SK-N-SH (cell line): ENCODE results near the gene TEX264.

Experiments used
- EP300 ChIP-seq, 2 experiments: IDR thresholded peaks; 2 replicates each; pipeline versions ENCODE4 v1.4.0 to v1.6.1; 2012; ENCODE audit warnings: borderline replicate concordance in 1 of 2, low read depth in 1 of 2, low read length in 1 of 2
- POLR2AphosphoS5 ChIP-seq: IDR thresholded peaks from 2 replicates; pipeline ENCODE4 v1.6.1; 2012; ENCODE audit warnings: low read depth, low read length
- RCOR1 ChIP-seq: fragments of 150-350 bp; IDR thresholded peaks from 2 replicates; pipeline ENCODE4 v1.6.1; 2017; ENCODE audit warnings: antibody characterized with exemption, low read length
- RXRA ChIP-seq: IDR thresholded peaks from 2 replicates; pipeline ENCODE4 v1.4.0; 2012; ENCODE audit warnings: low read depth, mild to moderate bottlenecking, borderline replicate concordance
- SIN3A ChIP-seq: IDR thresholded peaks from 2 replicates; pipeline ENCODE4 v1.6.1; 2012; ENCODE audit warnings: low read depth, mild to moderate bottlenecking, low read length, moderate library complexity, borderline replicate concordance
- SMC3 ChIP-seq: IDR thresholded peaks from 2 replicates; pipeline ENCODE4 v1.6.1; 2012; ENCODE audit warnings: low read depth, low read length, improper control_type of control experiment
- USF1 ChIP-seq: IDR thresholded peaks from 2 replicates; pipeline ENCODE4 v1.4.0; 2012; ENCODE audit warnings: low read depth, borderline replicate concordance
- ZBTB33 ChIP-seq: IDR thresholded peaks from 2 replicates; pipeline ENCODE4 v1.4.0; 2012; ENCODE audit warnings: low read depth, borderline replicate concordance
- TF ChIP-seq, protein P1 (sequence below): IDR thresholded peaks from 2 replicates; pipeline ENCODE4; 2012
- TF ChIP-seq, protein P2 (sequence below): fragments of 200-600 bp; sonication (generic); IDR thresholded peaks from 2 replicates; pipeline ENCODE4 v1.6.1; 2017; ENCODE audit warnings: antibody characterized with exemption, mild to moderate bottlenecking, moderate library complexity
- TF ChIP-seq, protein P3 (sequence below): IDR thresholded peaks from 2 replicates; pipeline ENCODE4 v1.6.1; 2012; ENCODE audit warnings: mild to moderate bottlenecking, low read depth, low read length, moderate library complexity
- TF ChIP-seq, protein P4 (sequence below): fragments of 150-350 bp; IDR thresholded peaks from 2 replicates; pipeline ENCODE4 v1.6.1; 2016; ENCODE audit warnings: mild to moderate bottlenecking, low read depth, low read length

GRCh38 chr3:51637144-51637940 lies 33.7 kb upstream of the TEX264 start:
- TF ChIP-seq, protein P1, sequence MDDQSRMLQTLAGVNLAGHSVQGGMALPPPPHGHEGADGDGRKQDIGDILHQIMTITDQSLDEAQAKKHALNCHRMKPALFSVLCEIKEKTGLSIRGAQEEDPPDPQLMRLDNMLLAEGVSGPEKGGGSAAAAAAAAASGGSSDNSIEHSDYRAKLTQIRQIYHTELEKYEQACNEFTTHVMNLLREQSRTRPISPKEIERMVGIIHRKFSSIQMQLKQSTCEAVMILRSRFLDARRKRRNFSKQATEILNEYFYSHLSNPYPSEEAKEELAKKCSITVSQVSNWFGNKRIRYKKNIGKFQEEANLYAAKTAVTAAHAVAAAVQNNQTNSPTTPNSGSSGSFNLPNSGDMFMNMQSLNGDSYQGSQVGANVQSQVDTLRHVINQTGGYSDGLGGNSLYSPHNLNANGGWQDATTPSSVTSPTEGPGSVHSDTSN = no peak
- TF ChIP-seq EP300 (IDR thresholded peaks at IDR 0.05; ENCODE audit: borderline replicate concordance in 1 of 2, low read depth in 1 of 2, low read length in 1 of 2) = no peak
- TF ChIP-seq, protein P2, sequence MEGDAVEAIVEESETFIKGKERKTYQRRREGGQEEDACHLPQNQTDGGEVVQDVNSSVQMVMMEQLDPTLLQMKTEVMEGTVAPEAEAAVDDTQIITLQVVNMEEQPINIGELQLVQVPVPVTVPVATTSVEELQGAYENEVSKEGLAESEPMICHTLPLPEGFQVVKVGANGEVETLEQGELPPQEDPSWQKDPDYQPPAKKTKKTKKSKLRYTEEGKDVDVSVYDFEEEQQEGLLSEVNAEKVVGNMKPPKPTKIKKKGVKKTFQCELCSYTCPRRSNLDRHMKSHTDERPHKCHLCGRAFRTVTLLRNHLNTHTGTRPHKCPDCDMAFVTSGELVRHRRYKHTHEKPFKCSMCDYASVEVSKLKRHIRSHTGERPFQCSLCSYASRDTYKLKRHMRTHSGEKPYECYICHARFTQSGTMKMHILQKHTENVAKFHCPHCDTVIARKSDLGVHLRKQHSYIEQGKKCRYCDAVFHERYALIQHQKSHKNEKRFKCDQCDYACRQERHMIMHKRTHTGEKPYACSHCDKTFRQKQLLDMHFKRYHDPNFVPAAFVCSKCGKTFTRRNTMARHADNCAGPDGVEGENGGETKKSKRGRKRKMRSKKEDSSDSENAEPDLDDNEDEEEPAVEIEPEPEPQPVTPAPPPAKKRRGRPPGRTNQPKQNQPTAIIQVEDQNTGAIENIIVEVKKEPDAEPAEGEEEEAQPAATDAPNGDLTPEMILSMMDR = no peak
- TF ChIP-seq SMC3 = no peak
- TF ChIP-seq, protein P3, sequence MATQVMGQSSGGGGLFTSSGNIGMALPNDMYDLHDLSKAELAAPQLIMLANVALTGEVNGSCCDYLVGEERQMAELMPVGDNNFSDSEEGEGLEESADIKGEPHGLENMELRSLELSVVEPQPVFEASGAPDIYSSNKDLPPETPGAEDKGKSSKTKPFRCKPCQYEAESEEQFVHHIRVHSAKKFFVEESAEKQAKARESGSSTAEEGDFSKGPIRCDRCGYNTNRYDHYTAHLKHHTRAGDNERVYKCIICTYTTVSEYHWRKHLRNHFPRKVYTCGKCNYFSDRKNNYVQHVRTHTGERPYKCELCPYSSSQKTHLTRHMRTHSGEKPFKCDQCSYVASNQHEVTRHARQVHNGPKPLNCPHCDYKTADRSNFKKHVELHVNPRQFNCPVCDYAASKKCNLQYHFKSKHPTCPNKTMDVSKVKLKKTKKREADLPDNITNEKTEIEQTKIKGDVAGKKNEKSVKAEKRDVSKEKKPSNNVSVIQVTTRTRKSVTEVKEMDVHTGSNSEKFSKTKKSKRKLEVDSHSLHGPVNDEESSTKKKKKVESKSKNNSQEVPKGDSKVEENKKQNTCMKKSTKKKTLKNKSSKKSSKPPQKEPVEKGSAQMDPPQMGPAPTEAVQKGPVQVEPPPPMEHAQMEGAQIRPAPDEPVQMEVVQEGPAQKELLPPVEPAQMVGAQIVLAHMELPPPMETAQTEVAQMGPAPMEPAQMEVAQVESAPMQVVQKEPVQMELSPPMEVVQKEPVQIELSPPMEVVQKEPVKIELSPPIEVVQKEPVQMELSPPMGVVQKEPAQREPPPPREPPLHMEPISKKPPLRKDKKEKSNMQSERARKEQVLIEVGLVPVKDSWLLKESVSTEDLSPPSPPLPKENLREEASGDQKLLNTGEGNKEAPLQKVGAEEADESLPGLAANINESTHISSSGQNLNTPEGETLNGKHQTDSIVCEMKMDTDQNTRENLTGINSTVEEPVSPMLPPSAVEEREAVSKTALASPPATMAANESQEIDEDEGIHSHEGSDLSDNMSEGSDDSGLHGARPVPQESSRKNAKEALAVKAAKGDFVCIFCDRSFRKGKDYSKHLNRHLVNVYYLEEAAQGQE = no peak
- TF ChIP-seq ZBTB33 = no peak
- no peak for TF ChIP-seq POLR2AphosphoS5
- no peak for TF ChIP-seq SIN3A
- no peak for TF ChIP-seq RCOR1
- TF ChIP-seq RXRA = no peak
- TF ChIP-seq, protein P4, sequence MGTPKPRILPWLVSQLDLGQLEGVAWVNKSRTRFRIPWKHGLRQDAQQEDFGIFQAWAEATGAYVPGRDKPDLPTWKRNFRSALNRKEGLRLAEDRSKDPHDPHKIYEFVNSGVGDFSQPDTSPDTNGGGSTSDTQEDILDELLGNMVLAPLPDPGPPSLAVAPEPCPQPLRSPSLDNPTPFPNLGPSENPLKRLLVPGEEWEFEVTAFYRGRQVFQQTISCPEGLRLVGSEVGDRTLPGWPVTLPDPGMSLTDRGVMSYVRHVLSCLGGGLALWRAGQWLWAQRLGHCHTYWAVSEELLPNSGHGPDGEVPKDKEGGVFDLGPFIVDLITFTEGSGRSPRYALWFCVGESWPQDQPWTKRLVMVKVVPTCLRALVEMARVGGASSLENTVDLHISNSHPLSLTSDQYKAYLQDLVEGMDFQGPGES = no peak
- TF ChIP-seq USF1 = no peak
